Measurements from ENCODE around the gene PARL.
A peak's percentile ranks its signal among the peaks of the same experiment; 100 is the strongest.

PARL gene

DNA sequence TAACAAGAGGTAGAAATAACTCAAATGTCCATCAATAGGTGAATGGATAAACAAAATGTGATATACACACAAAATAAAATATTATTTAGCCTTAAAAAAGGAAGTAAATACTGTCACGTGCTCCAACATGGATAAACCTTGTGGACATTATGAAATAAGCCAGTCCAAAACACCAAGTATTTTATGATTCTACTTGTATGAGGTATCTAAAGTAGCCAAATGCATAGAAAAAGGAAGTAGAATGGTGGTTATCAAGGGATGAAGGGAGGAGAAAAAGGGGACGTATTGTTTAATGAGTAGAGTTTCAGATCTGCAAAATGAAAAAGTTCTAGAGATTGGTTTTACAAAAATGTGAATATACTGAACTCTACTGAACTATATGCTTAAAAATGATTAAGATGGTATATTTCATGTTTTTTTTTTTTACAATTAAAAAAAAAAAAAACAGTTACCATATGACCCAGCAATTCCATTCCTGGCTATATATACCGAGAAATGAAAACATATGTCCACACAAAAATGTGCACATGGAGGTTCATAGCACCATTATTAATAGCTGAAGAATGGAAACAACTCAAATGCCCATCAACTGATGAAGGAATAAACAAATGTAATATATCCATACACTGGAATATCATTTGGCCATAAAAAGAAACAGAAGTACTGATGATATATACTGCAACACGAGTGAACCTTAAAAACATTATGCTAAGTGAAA lies 30.2 kb downstream of the PARL start:
- DNase-seq (ENCODE audit: low read depth), result no peak

DNA sequence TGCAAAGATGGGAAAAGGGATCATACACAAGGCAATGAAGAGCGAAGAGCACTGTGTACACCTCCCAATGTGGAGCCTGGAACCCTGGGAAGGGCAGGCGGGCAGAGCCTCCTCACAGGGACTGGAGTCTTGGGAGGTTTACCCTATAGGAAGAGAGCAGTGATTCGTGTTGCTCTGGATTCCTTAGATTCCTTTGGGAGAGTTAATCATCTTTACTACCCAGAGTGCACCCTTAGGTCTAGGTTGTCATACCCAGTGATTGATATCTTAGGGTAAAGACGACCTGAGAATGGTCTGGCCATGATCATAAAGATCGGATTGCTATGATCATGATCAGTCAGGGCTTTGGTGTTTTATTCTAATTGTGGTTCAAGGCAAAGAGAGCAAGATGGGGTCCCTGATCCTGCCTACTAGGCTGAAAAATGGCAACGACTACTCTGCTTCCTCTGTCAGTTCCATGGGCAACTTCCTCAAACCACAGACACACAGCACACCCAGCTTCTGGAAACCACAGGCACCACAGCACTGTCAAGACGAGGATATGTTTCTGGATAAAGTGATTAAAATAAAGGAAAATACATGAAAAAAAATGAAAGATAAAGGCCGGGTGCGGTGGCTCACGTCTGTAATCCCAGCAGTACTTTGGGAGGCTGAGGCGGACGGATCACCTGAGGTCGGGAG lies 38.9 kb downstream of the PARL start:
- no peak for DNase-seq (ENCODE audit: low read depth)

GRCh38 chr3:183845090-183845489 lies 39.6 kb downstream of the PARL start:
- no peak for DNase-seq (ENCODE audit: low read depth)

DNA sequence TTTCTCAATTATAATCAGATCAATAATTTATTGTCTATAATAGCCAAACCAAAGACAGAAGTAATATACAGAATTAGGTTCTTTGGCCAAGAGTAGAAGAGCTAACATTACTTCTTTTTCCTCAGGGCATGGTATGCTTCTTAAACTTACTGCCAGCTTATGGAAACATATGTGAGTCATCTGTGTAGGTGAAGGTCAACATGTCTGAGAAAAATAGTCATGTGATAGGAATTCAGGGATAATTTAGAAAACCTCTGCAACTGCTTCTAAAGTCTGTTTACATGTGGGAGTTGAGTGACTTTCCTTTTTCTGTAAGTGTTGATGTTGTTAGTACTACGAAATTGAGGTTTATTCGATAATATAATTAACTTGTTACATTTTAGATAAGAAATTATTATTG lies 40.1 kb downstream of the PARL start:
- no peak for DNase-seq (ENCODE audit: low read depth)

DNA sequence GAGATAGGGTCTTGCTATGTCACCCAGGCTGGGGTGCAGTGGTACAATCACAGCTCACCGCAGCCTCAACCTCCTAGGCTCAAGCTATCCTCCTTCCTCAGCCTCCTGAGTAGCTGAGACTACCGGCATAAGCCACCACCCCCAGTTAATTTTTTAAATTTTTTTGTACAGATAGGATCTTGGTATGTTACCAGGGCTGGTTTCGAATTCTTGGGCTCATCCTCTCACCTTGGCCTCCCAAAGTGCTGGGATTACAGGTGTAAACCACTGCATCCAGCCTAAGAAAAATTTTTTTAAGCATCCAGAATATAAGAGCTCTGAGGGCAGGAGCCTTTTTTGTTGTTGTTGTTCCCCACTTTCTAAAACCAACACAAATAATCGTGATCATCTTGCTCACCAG lies 44.9 kb downstream of the PARL start:
- no peak for DNase-seq (ENCODE audit: low read depth)

DNA sequence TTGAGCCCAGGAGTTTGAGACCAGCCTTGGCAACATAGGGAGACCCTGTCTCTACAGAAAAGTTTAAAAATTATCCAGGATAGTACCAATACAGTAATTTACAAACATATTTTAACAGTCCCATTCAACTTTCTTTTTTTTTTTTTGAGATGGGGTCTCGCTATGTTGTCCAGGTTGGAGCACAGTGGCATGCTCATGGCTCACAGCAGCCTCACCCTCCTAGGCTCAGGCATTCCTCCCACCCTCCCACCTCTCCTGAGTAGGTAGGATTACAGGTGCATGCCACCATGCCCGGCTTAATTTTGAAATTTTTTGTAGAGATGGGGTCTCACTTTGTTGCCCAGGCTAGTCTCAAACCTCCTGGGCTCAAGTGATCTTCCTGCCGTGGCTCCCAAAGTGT lies 46.8 kb downstream of the PARL start:
- DNase-seq (ENCODE audit: low read depth), result no peak

DNA sequence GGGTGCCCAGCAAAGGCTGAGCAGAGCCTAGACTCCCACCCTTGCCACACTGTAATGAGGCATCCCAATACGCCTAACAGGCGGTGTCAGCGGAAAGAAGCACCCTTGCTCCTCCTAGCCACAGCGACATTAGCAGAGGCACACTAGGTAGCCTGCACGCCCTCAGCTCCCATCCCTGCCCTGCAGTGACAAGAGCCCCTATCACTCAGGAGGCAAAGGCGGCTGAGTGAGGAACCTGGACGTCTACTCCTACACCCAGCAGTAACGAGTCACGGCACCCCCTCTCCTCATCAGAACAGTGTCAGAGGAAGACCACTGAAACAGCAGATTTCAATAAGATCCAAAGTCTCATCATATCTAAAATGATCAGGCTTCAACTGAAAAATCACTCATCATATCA lies 47.3 kb downstream of the PARL start:
- DNase-seq (ENCODE audit: low read depth), result no peak

DNA sequence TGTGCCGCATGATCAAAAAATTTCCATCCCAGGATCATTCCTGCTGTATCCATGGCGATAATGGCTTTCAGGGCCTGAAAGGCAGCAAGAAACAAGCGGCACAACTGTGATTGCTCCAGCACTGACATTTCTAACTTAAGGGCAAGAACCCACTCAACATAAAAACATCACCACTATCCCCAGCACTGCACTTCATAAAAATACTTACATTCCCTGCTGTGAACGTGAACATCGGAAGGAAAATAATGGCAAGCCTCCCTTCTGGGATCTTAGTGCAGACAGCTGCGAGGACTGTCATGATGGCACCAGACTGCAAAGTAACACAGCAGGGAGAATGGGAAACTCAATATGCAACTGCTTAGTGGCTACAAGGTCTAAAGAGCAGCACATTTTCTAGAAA lies 51.2 kb downstream of the PARL start:
- DNase-seq (ENCODE audit: low read depth), result no peak

DNA sequence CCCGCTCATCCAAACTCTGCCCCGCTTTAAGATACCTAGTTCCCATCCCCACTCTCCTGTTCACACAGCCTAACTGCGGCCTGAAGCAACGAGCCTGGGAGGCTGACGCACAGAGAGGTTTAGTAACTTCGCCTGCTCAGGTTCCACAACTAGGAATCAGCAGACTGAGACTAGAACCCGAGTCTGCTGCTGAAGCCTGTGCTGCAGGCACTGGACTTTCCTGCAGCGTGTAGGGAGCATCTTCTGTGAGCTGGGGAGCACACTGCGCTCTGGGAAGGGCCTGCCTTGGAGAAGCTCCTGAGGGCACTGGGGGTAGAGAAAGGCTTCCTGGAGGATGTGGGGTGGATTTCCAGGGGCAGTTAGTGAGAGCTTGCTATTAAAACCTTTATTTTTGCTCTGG lies 54.5 kb downstream of the PARL start:
- no peak for DNase-seq (ENCODE audit: low read depth)

- DNase-seq (ENCODE audit: low read depth), result no peak
Measured at GRCh38 chr3:183829466-183829865, 55.2 kb downstream of the PARL start.

DNA sequence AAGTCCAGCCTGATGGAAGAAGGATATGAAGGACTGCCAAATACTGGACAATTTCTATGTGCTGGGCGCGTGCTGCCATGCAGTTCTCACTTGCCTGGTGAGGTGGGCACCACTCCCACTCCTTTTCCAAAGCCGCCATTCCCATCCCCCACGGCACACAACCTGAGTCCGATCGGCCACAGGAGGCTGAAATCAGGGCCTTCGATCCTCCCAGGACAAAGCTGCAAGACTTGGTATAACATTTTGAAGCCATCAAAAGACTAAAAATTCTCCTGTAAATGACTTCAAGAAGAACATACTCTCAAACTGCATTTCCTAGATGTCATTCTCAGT lies 56.2 kb downstream of the PARL start:
- DNase-seq (ENCODE audit: low read depth), result no peak

GRCh38 chr3:183827809-183828537 lies 56.7 kb downstream of the PARL start:
- no peak for DNase-seq (ENCODE audit: low read depth)

DNA sequence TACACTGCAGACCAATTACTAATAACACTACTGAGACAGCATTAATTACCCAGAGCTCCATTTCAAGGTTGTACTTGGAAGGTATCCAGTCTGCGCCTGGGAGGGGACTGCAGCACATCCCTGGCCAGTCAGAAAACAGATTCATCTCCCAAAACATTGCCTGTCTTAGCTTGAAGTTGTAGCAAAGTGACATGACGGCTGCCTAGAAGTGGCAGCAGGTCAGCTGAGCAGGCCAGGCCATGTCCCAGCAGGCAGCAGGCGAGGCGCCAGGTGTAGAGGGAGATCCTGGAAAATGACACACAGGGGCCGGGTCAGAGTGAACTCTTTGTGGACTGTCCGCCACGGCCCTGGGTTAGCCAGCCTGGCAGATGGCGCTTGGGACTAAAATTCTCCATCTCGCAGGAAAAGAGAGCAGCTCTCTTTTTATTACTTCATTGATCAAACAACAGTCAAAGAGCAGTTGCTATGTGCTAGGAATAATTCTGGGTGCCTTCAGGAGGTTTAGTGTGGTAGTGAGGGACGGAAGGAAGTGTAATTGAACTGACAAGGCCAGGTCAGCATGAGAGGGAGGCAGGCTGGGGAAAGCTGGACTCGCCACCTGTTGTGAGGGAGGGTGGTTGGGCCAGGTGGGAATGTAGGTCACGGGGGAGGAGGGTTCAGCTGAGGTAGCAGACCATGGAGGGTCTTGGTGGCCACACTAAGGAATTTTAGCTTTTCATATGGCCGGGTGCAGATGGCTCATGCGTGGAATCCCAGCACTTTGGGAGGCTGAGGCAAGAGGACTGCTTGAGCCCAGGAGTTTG lies 58.0 kb downstream of the PARL start:
- no peak for DNase-seq (ENCODE audit: low read depth)

GRCh38 chr3:183825456-183826161 lies 59.1 kb downstream of the PARL start, which contains the start of gene MAP6D1:
MAP6D1 (minus strand) TSS chr3:183825577; CDS start chr3:183825547, 30 bp downstream.
- DNase-seq (ENCODE audit: low read depth), result peak; percentile 11

- no peak for DNase-seq (ENCODE audit: low read depth)
Measured at GRCh38 chr3:183824761-183825455, 59.8 kb downstream of the PARL start.

DNA sequence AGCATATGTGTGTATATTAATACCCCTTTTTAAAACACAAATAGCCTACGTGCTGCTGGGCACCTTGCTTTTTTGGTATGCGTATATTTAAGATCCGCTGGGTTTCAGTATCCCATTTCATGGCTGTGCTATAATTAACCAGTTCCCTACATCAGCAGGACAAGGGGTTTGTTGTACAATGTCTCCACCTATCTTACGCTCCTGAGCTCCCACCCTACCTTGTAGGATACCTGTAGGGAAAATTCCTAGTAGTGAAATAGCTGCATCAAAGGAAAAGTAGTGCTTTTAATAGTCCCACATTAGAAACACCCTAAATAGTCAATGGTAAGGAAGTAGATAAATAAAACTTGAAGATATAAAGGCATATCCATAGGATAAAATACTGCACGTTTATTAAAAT lies 60.7 kb downstream of the PARL start:
- DNase-seq (ENCODE audit: low read depth), result no peak

GRCh38 chr3:183822631-183823030 lies 62.0 kb downstream of the PARL start:
- DNase-seq (ENCODE audit: low read depth), result no peak

DNA sequence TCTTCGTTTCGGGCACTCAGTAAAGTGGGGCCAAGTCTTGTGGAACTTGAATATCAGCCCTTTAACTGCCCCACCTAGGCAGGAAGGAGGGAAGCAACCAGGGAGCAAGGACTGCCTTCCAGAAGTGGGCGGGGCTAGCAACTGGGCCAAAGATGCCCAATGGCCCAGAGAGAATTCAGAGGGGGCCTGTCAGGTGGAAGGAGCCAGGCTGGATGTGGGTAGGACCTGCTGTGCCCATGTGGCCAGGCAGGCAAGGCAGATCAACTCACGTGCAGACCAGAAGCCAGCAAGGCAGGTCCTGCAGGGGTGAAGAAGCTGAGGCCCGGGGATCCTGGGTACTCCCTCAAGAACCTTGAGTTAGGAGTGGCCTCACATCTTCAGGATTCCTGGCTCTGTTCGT lies 64.8 kb downstream of the PARL start:
- no peak for DNase-seq (ENCODE audit: low read depth)

DNA sequence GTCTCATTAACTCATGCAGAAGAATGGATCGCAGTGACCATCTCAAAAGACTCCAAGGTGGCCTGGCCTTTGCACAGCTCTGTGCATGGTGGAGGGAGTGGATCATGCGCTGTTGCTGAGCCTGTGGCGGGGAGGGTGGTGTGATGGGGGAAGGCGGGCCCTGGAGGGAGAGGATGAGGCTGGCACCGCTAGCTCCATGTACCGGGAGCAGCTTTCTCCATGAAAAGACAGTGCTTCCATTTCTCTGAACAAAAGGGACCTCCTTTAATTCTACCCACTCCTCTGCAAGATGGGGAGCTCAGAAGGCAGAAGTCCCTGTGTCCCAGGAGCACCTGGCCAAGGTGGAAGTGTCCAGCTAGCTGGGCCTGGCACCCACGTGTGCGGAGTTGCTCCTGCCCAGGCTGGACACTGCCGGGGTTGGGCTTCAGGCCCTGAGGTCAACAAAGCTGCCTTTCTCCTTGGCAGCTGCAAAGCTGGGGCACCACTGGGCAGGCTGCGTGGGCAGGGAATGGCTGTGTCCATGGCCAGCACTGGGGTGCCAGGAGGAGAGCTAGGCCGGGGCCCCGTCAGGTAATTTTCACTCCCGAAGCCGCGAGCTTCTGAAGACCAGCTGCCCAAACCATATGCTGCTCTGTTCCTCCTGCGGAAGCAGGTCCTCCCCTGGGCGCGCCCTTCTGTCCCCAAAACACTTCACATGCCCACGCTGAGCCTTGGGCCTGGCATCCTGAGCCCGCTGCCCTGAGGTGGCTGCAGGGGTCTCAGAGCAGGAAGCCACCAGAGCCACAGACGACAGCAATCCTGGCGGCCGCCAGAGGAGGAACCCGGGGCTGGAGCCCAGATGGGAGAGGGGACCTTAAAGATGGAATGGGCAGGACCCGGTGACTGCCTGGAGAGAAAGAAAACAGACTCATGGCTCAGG lies 65.7 kb downstream of the PARL start:
- DNase-seq (ENCODE audit: low read depth), result no peak

DNA sequence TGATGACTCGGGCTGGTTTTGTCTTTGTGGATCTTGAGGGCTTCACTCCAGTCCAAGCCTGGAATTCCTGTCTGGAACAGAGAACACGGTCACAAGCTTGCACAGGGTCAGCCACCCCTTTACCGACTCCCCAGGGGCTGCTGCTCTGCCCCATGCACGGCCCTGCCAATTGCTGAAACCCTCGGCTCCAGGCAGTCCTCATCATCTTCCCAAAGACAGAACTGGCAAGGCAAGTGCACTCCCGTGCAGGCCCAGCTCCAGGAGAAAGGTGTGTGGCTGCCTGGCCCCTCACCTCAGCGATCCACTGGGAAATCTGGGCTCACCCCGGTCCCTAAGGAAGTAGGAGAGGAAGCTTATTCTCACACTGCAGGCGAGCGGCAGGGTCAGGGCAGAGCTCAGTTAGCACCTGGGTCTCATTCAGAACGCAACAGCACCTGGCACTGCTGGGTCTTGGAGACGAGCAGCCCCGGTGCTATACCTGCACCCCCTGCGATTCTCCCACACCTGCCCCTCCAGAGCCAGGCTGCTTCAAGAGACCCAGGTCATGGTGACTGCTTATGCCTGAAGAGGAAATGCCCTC lies 66.5 kb downstream of the PARL start:
- DNase-seq (ENCODE audit: low read depth), result no peak

Measured in CMK (cell line).